Measurements from ENCODE around the gene FHIT.
"Not testable (repeated sequence)": the region's sequence is repeated elsewhere in the genome, so short reads cannot be mapped to it uniquely, and the experiment has no call there.

Gene FHIT

GRCh38 chr3:59946401-59946800 is 1304.9 kb downstream of the FHIT start:
- no peak for DNase-seq

GRCh38 chr3:59940718-59941117 is 1310.5 kb downstream of the FHIT start:
- DNase-seq: no peak

- DNase-seq: no peak
These were observed 1311.3 kb downstream of the FHIT start for GRCh38 chr3:59939826-59940426.

- DNase-seq: no peak
These were observed 1312.4 kb downstream of the FHIT start for GRCh38 chr3:59938828-59939227.

GRCh38 chr3:59937201-59937600 is 1314.1 kb downstream of the FHIT start:
- DNase-seq: no peak

- DNase-seq: no peak
These were observed 1314.8 kb downstream of the FHIT start for GRCh38 chr3:59936472-59936871.

- DNase-seq: no peak
These were observed 1316.2 kb downstream of the FHIT start for GRCh38 chr3:59935025-59935424.

GRCh38 chr3:59934560-59934959 is 1316.7 kb downstream of the FHIT start:
- not testable (repeated sequence) for DNase-seq

GRCh38 chr3:59930170-59930569 is 1321.1 kb downstream of the FHIT start:
- DNase-seq: no peak

GRCh38 chr3:59927056-59927455 is 1324.2 kb downstream of the FHIT start:
- no peak for DNase-seq

- no peak for DNase-seq
These were observed 1325.3 kb downstream of the FHIT start for GRCh38 chr3:59925946-59926345.

- DNase-seq: no peak
These were observed 1329.1 kb downstream of the FHIT start for GRCh38 chr3:59922192-59922591.

- no peak for DNase-seq
These were observed 1330.4 kb downstream of the FHIT start for GRCh38 chr3:59920822-59921221.

- DNase-seq: no peak
These were observed 1331.7 kb downstream of the FHIT start for GRCh38 chr3:59919586-59919985.

GRCh38 chr3:59914251-59914650 is 1337.0 kb downstream of the FHIT start:
- DNase-seq: no peak

- DNase-seq: no peak
These were observed 1337.6 kb downstream of the FHIT start for GRCh38 chr3:59913645-59914044.

GRCh38 chr3:59908701-59909100 is 1342.6 kb downstream of the FHIT start:
- no peak for DNase-seq

- DNase-seq: no peak
These were observed 1343.0 kb downstream of the FHIT start for GRCh38 chr3:59908280-59908679.

- DNase-seq: no peak
These were observed 1347.0 kb downstream of the FHIT start for GRCh38 chr3:59904296-59904695.

- no peak for DNase-seq
These were observed 1352.2 kb downstream of the FHIT start for GRCh38 chr3:59899061-59899460.

GRCh38 chr3:59895972-59896371 is 1355.3 kb downstream of the FHIT start:
- no peak for DNase-seq

- DNase-seq: no peak
These were observed 1356.7 kb downstream of the FHIT start for GRCh38 chr3:59894425-59895121.

GRCh38 chr3:59890639-59891038 is 1360.6 kb downstream of the FHIT start:
- no peak for DNase-seq

- no peak for DNase-seq
These were observed 1364.5 kb downstream of the FHIT start for GRCh38 chr3:59886790-59887189.

- no peak for DNase-seq
These were observed 1365.3 kb downstream of the FHIT start for GRCh38 chr3:59885899-59886400.
